DND-41 (cell line): ENCODE measurements around the gene HID1.

ENCODE experiments used
- ATAC-seq: fragments of 200-7000 bp; cut with Tn5 transposase; 3 replicates; pipeline ENCODE4 v1.9.1; 2021; ENCODE audit warnings: low read depth; ENCODE audit not compliant: insufficient read depth
- DNase-seq: peaks from one replicate; pipeline ENCODE4 v3.0.0-alpha.2; 2020
- H2AFZ ChIP-seq: 2 replicates; pipeline ENCODE4 v1.6.0; 2012; ENCODE audit warnings: low read depth, low read length
- H3K27ac ChIP-seq: 2 replicates; pipeline ENCODE4 v1.5.1; 2012; ENCODE audit warnings: low read length, inconsistent platforms
- H3K27me3 ChIP-seq: fragments of 200-600 bp; sonication (generic); 2 replicates; pipeline ENCODE4 v1.6.0; 2012; ENCODE audit warnings: low read length, mild to moderate bottlenecking, inconsistent platforms; ENCODE audit not compliant: insufficient read depth, poor library complexity
- H3K36me3 ChIP-seq: 2 replicates; pipeline ENCODE4 v1.5.1; 2012; ENCODE audit warnings: low read length, inconsistent platforms; ENCODE audit not compliant: insufficient read depth
- H3K4me1 ChIP-seq: 2 replicates; pipeline ENCODE4 v1.5.1; 2012; ENCODE audit warnings: mild to moderate bottlenecking, low read length; ENCODE audit not compliant: insufficient read depth
- H3K4me2 ChIP-seq: 2 replicates; pipeline ENCODE4 v1.6.0; 2012; ENCODE audit warnings: mild to moderate bottlenecking, moderate library complexity, low read length, inconsistent platforms; ENCODE audit not compliant: insufficient read depth
- H3K4me3 ChIP-seq, 2 experiments: fragments of 200-600 bp in 1 of 2; shearing (Covaris generic) in 1 of 2; 2 replicates each; pipeline ENCODE4 v1.5.1; 2012 to 2016; ENCODE audit warnings: inconsistent platforms in 2 of 2, low read length in 2 of 2, mild to moderate bottlenecking in 2 of 2, low read depth in 1 of 2, moderate library complexity in 1 of 2
- H3K79me2 ChIP-seq: 2 replicates; pipeline ENCODE4 v1.6.0; 2012; ENCODE audit warnings: low read length, inconsistent platforms; ENCODE audit not compliant: insufficient read depth
- H3K9ac ChIP-seq: 2 replicates; pipeline ENCODE4 v1.6.0; 2012; ENCODE audit warnings: low read depth, mild to moderate bottlenecking, inconsistent platforms, low read length, moderate library complexity
- H3K9me3 ChIP-seq: 2 replicates; pipeline ENCODE4 v1.5.1; 2012; ENCODE audit warnings: low read length, moderate library complexity, mild to moderate bottlenecking, inconsistent platforms; ENCODE audit not compliant: insufficient read depth, severe bottlenecking
- H4K20me1 ChIP-seq: 2 replicates; pipeline ENCODE4 v1.6.0; 2012; ENCODE audit warnings: low read length; ENCODE audit not compliant: insufficient read depth
- EZH2 ChIP-seq: IDR thresholded peaks from 3 replicates; pipeline ENCODE4 v1.6.1; 2012; ENCODE audit warnings: borderline replicate concordance, low read depth, mild to moderate bottlenecking, moderate library complexity, low read length, inconsistent platforms; ENCODE audit not compliant: severe bottlenecking
- TF ChIP-seq, protein P1 (sequence below): IDR thresholded peaks from 2 replicates; pipeline ENCODE4 v1.5.1; 2012; ENCODE audit warnings: borderline replicate concordance, low read length, moderate library complexity, mild to moderate bottlenecking; ENCODE audit not compliant: poor library complexity, severe bottlenecking; ENCODE audit errors: extremely low read depth

HID1 gene

DNA sequence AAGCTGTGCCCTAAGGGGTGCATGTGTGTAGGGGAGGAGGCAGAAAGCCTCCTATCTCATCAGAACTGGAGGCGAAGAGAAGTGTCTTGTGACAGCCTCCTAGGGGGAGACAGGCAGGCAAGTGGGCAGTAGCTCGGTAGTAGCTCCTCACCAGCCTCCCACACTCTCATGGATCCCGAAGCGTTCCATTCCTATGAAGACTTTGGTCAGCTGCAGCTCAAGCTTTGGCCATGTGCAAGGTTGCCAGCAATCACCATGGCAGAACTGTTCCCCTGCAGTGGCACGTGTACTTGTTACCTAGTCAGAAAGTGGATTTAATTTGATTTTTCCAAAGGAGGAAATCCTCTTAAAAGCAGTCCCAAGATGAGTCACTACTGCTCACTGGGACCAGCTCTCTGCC, 46.6 kb upstream of the HID1 start:
- 0 out of 2 replicates have a peak, but pooled peaks cover 5% of the 10 kb centered on the region for H4K20me1 ChIP-seq

GRCh38 chr17:75013092-75013559, 40.6 kb upstream of the HID1 start:
- no peaks in the 10 kb centered on the region for H4K20me1 ChIP-seq

More for the DNA sequence above, 46.6 kb upstream of the HID1 start:
- DNase-seq (no peak), ATAC-seq (no peak)
- Histone ChIP-seq H3K9me3 (no peaks in the 10 kb centered on the region), H3K79me2 (peaks cover 16% of the 10 kb centered on the region), H3K27me3 (no peaks in the 10 kb centered on the region), H3K4me3 (no peak overlapping the region), H3K27ac (no peak overlapping the region), H3K36me3 (peaks cover 48% of the 10 kb centered on the region), H3K4me1 (peaks cover 15% of the 10 kb centered on the region), H2AFZ (no peak overlapping the region), H3K4me2 (no peak overlapping the region), H3K9ac (no peak overlapping the region)
- no peak for TF ChIP-seq EZH2
- TF ChIP-seq, protein P1, sequence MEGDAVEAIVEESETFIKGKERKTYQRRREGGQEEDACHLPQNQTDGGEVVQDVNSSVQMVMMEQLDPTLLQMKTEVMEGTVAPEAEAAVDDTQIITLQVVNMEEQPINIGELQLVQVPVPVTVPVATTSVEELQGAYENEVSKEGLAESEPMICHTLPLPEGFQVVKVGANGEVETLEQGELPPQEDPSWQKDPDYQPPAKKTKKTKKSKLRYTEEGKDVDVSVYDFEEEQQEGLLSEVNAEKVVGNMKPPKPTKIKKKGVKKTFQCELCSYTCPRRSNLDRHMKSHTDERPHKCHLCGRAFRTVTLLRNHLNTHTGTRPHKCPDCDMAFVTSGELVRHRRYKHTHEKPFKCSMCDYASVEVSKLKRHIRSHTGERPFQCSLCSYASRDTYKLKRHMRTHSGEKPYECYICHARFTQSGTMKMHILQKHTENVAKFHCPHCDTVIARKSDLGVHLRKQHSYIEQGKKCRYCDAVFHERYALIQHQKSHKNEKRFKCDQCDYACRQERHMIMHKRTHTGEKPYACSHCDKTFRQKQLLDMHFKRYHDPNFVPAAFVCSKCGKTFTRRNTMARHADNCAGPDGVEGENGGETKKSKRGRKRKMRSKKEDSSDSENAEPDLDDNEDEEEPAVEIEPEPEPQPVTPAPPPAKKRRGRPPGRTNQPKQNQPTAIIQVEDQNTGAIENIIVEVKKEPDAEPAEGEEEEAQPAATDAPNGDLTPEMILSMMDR = no peak

GRCh38 chr17:75012346-75013091, 40.0 kb upstream of the HID1 start, which contains the start of gene MRPL58:
MRPL58 (plus strand) TSS chr17:75012670; CDS start chr17:75012687, 17 bp downstream.
- H3K4me1 ChIP-seq = peaks cover 26% of the 10 kb centered on the region
- H3K27me3 ChIP-seq = no peaks in the 10 kb centered on the region
- H3K4me3 ChIP-seq = peak within 1 kb of the TSS; percentile 87 to 96
- H3K9ac ChIP-seq = peak within 1 kb of the TSS; percentile 81
- peak within 1 kb of the TSS; percentile 72 for H2AFZ ChIP-seq
- H3K4me2 ChIP-seq = peak within 1 kb of the TSS; percentile 88
- peaks cover 31% of the 10 kb centered on the region for H3K79me2 ChIP-seq
- peaks cover 11% of the 10 kb centered on the region for H3K36me3 ChIP-seq
- peak within 1 kb of the TSS; percentile 81 for H3K27ac ChIP-seq
- TF ChIP-seq, protein P1 = peak; percentile 51
- TF ChIP-seq EZH2 = no peak
- DNase-seq = peak; percentile 87
- H4K20me1 ChIP-seq = no peaks in the 10 kb centered on the region
- no peaks in the 10 kb centered on the region for H3K9me3 ChIP-seq
- peak; percentile 94 for ATAC-seq

More at GRCh38 chr17:75013092-75013559, 40.6 kb upstream of the HID1 start:
- peak overlapping the region; percentile 72 for H2AFZ ChIP-seq
- DNase-seq (no peak), ATAC-seq (no peak; the same call in 2 of the 3 replicates)
- peak overlapping the region; percentile 88 for H3K4me2 ChIP-seq
- peak overlapping the region; percentile 81 for H3K27ac ChIP-seq
- no peak for TF ChIP-seq EZH2
- TF ChIP-seq, protein P1 = no peak
- no peaks in the 10 kb centered on the region for H3K9me3 ChIP-seq
- peaks cover 11% of the 10 kb centered on the region for H3K36me3 ChIP-seq
- peak overlapping the region; percentile 81 for H3K9ac ChIP-seq
- H3K4me3 ChIP-seq = peak overlapping the region; percentile 87 to 96
- H3K4me1 ChIP-seq = peaks cover 26% of the 10 kb centered on the region
- no peaks in the 10 kb centered on the region for H3K27me3 ChIP-seq
- peaks cover 31% of the 10 kb centered on the region for H3K79me2 ChIP-seq
